Esophagus squamous epithelium (tissue), 4 donors: ENCODE results near the gene TBC1D5.

Experiments
- POLR2A ChIP-seq, 4 donors: fragments of 450-650 bp; IDR thresholded peaks; one replicate each; pipeline ENCODE4 v1.6.1; 2017; ENCODE audit warnings: antibody characterized with exemption in 4 of 4, mild to moderate bottlenecking in 4 of 4, moderate library complexity in 3 of 4
- TF ChIP-seq, protein P1 (sequence below), 6 experiments: fragments of 450-650 bp in 4 of 6; fragments of 200-600 bp in 2 of 6; sonication (generic) in 2 of 6; IDR thresholded peaks; one replicate each; pipeline ENCODE4 v1.5.1; 2016 to 2019; ENCODE audit warnings: antibody characterized with exemption in 6 of 6, mild to moderate bottlenecking in 4 of 6, moderate library complexity in 4 of 6

DNA sequence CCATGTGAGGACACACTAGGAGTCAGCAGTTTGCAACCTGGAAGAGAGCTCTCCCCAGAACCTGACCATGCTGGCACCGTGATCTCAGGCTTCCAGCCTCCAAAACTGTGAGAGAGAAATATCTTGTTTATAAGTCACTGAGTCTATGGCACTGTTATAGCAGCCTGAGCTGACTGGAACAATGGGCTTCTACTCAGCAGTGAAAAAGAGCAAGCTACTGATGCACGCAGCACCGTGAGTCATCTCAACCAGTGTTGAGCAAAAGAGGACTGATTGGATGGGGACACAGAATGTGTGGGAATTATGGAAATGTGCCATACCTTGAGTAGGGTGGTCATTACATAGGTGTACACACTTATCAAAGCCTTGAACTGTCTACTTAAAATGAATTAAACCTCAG lies 627.2 kb downstream of the TBC1D5 start:
- TF ChIP-seq, protein P1, sequence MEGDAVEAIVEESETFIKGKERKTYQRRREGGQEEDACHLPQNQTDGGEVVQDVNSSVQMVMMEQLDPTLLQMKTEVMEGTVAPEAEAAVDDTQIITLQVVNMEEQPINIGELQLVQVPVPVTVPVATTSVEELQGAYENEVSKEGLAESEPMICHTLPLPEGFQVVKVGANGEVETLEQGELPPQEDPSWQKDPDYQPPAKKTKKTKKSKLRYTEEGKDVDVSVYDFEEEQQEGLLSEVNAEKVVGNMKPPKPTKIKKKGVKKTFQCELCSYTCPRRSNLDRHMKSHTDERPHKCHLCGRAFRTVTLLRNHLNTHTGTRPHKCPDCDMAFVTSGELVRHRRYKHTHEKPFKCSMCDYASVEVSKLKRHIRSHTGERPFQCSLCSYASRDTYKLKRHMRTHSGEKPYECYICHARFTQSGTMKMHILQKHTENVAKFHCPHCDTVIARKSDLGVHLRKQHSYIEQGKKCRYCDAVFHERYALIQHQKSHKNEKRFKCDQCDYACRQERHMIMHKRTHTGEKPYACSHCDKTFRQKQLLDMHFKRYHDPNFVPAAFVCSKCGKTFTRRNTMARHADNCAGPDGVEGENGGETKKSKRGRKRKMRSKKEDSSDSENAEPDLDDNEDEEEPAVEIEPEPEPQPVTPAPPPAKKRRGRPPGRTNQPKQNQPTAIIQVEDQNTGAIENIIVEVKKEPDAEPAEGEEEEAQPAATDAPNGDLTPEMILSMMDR (IDR thresholded peaks at IDR 0.05): no peak
- no peak for TF ChIP-seq POLR2A (IDR thresholded peaks at IDR 0.05)
